IPS-18a (cell line): ENCODE data around the gene OTP.

Experiments
- H3K27ac ChIP-seq: one replicate; pipeline ENCODE4 v1.5.1; 2013; ENCODE audit warnings: low read length
- H3K27me3 ChIP-seq: one replicate; pipeline ENCODE4 v1.6.1; 2013; ENCODE audit warnings: mild to moderate bottlenecking, low read length; ENCODE audit not compliant: control insufficient read depth, insufficient read depth
- H3K36me3 ChIP-seq: one replicate; pipeline ENCODE4 v1.6.1; 2013; ENCODE audit warnings: low read depth, low read length; ENCODE audit not compliant: control insufficient read depth
- H3K4me1 ChIP-seq: one replicate; pipeline ENCODE4 v1.6.1; 2013; ENCODE audit warnings: low read depth, low read length; ENCODE audit not compliant: control insufficient read depth
- H3K4me3 ChIP-seq: one replicate; pipeline ENCODE4 v1.5.1; 2013; ENCODE audit warnings: low read length
- H3K9ac ChIP-seq: one replicate; pipeline ENCODE4 v1.6.1; 2013; ENCODE audit warnings: mild to moderate bottlenecking, low read length, moderate library complexity
- H3K9me3 ChIP-seq: one replicate; pipeline ENCODE4 v1.6.1; 2013; ENCODE audit warnings: low read depth, low read length; ENCODE audit not compliant: control insufficient read depth

Gene OTP

DNA sequence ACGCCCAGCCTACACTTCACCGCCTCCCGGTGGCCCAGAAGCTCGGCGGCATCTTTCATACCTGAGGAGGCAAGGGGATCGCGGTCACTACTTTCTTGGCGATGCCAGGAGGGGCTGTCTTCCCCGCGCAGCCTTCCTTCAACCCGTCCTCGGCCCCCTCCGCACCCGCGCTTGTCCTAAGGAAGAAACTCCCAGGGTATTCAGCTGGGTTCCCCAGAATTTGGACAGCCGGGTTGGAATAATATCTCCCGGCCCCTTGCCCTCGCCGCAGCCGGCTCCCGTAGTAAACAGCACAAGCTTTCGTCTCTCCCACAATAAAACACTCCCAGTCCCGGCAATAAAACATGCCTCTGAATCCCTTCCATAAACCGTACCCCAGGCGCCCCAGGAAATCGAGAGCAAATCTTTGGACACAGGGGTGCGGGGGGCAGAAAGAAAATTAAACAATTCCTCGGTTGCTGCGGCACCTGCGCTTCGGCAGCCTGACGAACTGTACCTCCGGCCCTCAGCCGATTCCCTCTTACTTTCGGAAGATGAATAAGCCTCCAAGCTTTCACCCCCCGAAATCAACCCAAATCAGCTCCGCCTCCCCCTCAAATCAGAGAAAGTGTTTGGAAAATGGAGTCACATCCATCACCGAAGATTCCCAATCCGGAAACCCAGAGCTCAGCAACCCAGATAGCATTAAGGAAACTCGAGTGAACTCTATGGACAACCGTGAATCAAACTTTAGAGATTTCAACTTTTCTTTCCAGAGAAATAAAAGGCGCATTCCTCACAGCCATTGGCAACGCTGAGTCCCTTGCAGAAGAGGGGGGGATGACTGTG lies 1.1 kb downstream of the OTP start:
- H3K27me3 ChIP-seq: peaks cover 100% of the 10 kb centered on the region
- peak overlapping the region; percentile 7 for H3K4me3 ChIP-seq
- no peaks in the 10 kb centered on the region for H3K9me3 ChIP-seq
- peaks cover 21% of the 10 kb centered on the region for H3K4me1 ChIP-seq
- H3K36me3 ChIP-seq: no peaks in the 10 kb centered on the region
- no peak overlapping the region for H3K9ac ChIP-seq
- H3K27ac ChIP-seq: no peak overlapping the region

DNA sequence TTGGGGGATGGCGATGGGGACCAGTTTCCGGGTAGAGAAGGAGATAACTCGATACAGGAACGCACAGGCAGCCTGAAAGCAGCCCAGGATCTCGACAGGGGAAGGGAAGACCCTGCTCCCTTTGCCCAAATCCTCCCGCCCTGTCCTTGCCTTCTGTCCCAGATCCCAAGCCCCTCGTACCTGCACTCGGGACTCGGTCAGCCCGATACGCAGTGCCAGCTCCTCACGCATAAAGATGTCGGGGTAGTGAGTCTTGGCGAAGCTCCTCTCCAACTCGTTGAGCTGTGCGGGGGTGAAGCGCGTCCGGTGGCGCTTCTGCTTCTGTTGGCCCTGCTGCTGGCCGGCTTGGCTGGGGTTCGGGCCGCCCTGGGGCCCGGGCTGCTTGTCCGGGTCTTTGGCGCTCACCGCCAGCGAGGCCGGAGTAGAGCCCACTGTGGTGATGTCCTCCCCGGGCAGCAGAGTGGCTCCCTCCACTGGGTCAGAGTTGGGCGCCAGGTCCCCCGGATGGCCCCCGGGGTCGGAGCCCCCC lies 1.8 kb downstream of the OTP start:
- H3K27me3 ChIP-seq: peaks cover 100% of the 10 kb centered on the region
- no peak overlapping the region for H3K4me3 ChIP-seq

DNA sequence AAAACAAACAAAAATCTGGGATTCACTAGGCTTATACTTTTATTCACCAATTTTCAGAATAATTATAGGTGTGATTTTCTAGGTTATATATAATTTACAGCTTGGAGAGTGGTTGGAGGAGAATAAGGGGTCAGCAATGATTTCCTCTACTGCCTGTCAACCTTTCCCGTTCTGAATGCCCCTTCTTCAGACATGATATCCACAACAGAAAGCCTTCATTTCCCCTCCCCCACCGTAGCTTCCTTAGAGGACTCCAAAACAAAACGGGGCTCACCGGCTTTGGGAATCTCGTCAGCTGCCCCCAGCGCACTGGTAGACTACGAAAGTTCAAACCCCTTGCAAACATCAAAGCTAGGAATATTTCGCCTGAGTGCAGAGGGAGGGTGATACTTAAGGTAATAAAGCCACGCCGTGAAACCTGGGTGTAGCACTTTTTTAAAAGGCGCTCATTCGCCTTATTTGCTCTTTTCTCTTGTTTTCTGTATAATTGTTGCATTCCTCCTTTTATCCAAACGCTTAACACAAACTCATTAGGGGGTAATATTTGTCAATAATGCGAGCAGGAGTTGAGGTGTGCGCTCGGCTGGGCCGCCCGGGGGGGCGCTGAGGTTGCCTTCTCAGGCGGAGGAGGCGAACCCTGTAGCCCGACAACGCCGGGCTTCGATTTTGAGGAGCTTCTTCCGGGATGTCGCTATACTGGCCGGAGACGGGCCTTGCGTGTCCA lies 2.4 kb downstream of the OTP start:
- no peak overlapping the region for H3K4me3 ChIP-seq
- peaks cover 100% of the 10 kb centered on the region for H3K27me3 ChIP-seq

More for the DNA sequence above, 1.8 kb downstream of the OTP start:
- Histone ChIP-seq H3K4me1 (peaks cover 19% of the 10 kb centered on the region), H3K9ac (no peak overlapping the region), H3K9me3 (no peaks in the 10 kb centered on the region), H3K27ac (no peak overlapping the region), H3K36me3 (no peaks in the 10 kb centered on the region)

DNA sequence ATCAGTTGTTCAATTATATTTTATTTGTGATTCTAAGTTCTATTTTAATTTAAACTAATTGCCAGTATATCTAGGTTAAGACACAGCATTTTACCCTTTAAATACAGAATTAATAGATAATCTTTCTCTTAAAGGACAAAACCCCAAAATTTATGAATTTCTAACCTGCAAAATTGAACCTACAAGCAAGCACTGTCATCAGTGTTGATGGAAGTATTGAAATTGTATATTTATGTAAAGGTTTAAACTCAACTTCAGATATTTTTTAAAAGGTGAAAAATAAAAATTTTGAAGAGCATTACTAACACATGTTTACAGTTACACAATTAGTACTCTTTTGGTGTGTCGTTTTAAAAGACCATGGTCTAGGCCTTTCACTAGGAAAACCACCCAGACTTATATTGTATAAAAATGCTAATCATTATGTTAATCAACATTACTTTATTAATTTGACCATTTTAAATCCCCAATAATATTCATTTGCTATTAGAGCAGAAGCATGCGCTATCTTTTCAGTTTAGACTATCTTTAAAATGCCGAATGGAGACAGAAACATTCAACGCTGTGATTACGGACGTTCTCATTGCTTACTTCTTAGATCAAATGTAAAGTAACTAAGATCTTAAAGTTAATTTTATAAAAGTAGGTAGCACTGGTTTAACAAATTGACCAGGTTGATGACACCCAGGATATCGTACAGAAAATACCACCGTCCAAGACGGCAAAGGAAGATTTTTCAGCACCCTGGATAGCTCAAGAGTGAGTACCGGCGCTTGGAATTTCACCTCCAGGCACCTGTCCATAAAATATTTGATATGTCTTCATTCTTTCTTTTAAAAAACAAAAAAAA lies 3.2 kb downstream of the OTP start:
- H3K4me1 ChIP-seq: peaks cover 17% of the 10 kb centered on the region
- no peak overlapping the region for H3K9ac ChIP-seq
- H3K36me3 ChIP-seq: no peaks in the 10 kb centered on the region
- H3K9me3 ChIP-seq: no peaks in the 10 kb centered on the region
- no peak overlapping the region for H3K27ac ChIP-seq
- no peak overlapping the region for H3K4me3 ChIP-seq
- peaks cover 100% of the 10 kb centered on the region for H3K27me3 ChIP-seq

More for the DNA sequence above, 2.4 kb downstream of the OTP start:
- peaks cover 17% of the 10 kb centered on the region for H3K4me1 ChIP-seq
- no peak overlapping the region for H3K27ac ChIP-seq
- H3K9ac ChIP-seq: no peak overlapping the region
- no peaks in the 10 kb centered on the region for H3K9me3 ChIP-seq
- H3K36me3 ChIP-seq: no peaks in the 10 kb centered on the region

DNA sequence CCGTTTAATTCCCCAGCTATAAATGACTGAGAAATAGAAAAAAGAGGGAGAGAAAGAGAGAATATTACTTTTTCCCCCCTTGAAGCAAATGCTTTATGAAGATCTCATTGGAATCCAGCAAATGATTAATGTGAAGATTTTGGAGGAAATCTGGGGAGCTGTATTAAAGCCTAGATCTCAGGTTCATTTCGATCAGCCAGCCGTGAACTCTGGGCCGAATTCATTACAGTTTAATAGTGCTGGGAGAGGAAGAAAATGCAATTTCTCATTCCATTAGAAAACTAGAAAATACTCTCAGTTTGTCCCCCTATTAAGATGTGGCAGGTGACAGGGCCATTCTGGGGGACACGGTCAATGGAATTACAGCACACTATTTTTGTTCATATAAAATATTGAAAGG lies 4.8 kb downstream of the OTP start:
- Histone ChIP-seq H3K9me3 (no peaks in the 10 kb centered on the region), H3K27me3 (peaks cover 100% of the 10 kb centered on the region), H3K4me1 (peaks cover 7% of the 10 kb centered on the region), H3K4me3 (no peak overlapping the region), H3K27ac (no peak overlapping the region), H3K36me3 (no peaks in the 10 kb centered on the region), H3K9ac (no peak overlapping the region)

DNA sequence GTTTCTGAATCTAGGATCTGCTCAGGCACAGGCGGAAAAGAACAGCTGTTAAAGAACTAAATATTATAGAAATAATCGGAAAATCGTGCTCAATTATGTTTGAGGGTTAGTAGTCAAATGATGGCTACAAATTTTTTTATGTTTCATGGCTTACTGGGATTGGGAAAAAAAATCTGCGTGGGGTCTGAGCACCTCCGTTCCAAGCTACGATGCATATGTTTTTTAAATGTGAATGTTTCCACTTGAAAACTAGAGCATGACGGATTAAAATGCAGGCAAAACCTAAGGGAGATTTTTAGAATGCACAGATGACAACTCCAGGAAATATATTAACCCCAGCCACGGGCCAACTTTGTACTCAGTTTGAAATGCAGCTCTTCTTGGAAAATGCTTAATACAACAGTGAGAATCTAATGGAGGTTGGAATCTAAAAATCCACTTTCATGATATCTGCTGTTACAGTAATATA lies 5.3 kb downstream of the OTP start:
- Histone ChIP-seq H3K4me3 (no peak overlapping the region), H3K27ac (no peak overlapping the region), H3K36me3 (no peaks in the 10 kb centered on the region), H3K9me3 (no peaks in the 10 kb centered on the region), H3K27me3 (peaks cover 100% of the 10 kb centered on the region), H3K4me1 (peaks cover 6% of the 10 kb centered on the region), H3K9ac (no peak overlapping the region)

DNA sequence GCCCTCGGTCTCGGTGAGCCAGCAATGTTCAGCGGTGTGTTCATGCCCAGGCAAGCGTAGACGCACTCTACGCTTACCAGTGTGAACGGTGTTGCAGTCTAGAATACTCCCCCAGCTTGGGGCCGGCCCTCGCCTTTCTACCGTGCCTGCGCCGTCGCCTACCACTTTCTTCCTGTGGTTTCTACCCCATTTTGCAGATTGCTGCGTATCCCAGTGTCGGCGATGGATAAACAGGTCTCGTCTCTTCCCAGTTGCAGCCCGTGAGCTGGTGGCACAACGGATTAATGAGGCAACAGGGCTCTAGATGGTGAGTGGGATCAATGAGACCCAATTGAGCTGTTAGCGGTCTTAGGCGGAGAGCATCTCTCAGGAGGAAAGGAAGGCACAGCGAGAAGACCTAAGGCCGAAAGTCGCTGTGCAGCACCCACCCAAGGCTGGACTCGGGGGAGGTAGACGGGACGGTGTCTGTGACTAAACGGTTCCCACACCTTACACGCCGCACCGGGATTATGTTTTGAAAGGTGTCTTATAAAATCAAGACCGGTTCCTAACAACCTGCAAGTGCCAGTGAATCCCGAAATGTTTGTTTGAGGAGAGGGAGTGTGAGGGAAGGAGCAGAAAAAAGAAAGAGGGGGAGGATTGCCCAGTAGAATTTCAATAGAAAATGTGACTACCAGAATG lies 5.8 kb downstream of the OTP start:
- Histone ChIP-seq H3K36me3 (no peaks in the 10 kb centered on the region), H3K4me3 (no peak overlapping the region), H3K27ac (no peak overlapping the region), H3K4me1 (peaks cover under 1% of the 10 kb centered on the region), H3K9ac (no peak overlapping the region), H3K9me3 (no peaks in the 10 kb centered on the region), H3K27me3 (peaks cover 100% of the 10 kb centered on the region)

DNA sequence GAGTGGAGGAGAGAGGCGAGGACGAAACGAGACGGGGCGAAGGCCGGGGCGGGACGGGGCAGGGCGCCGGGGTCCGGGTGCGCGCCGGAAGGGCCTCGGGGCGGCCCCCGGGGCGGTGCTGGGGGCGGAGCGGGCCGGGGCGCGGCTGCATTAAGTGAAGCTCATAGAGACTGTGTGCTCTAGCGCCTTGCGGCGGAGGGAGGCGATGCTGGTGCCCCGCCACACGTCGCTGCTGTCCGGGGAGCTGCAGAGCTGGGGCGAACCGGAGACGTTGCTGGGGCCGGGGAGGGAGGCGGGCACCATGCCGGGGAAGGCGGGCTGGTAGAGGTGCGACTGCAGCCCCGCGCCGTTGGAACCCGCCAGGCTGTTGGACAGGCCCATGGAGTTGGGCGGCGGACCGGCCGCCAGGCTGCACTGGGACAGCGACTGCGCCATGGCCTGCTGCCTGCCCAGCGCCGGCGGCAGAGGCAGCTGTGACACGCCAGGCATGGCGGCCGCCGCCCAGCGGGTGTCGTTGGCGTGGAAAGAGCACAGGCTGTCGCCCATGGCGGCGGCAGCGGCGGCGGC lies 8.3 kb downstream of the OTP start:
- H3K4me3 ChIP-seq: peak overlapping the region; percentile 50
- H3K9ac ChIP-seq: no peak overlapping the region
- H3K4me1 ChIP-seq: no peaks in the 10 kb centered on the region
- no peaks in the 10 kb centered on the region for H3K36me3 ChIP-seq
- H3K27ac ChIP-seq: no peak overlapping the region
- H3K27me3 ChIP-seq: peaks cover 100% of the 10 kb centered on the region
- peaks cover 2% of the 10 kb centered on the region for H3K9me3 ChIP-seq

DNA sequence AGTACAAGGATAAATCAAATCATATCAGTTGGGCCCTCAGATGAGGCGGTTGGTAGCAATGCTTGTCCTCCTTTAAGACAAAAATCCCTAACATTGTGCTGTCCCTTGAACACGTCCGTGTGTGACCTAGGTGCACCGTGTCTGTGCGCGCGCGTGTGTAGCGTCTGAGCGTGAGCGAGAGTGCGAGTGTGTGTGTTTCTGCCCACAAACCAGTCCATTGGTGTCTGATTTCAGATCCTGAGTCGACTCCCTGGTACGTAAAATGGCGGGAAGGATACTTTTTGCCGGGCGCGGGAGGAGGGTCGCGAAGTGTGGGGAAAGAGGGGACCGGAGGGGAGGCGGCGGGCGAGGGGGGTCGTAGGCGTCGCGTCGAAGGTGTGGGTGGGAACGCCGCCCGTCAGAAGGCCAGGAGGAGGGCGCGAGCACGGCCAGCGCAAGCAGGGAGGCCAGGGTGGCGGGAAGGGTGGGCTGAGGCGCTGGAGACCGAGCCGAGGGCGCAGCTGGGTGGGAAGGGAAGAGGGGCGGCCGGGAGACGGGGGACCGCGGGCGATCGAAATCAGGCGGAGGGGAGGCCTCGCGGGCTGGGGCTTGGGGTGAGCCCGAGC lies 8.9 kb downstream of the OTP start:
- H3K27me3 ChIP-seq: peaks cover 100% of the 10 kb centered on the region
- H3K4me3 ChIP-seq: peak overlapping the region; percentile 41
- no peak overlapping the region for H3K9ac ChIP-seq
- H3K4me1 ChIP-seq: no peaks in the 10 kb centered on the region
- no peak overlapping the region for H3K27ac ChIP-seq
- H3K36me3 ChIP-seq: no peaks in the 10 kb centered on the region
- H3K9me3 ChIP-seq: peaks cover 2% of the 10 kb centered on the region

DNA sequence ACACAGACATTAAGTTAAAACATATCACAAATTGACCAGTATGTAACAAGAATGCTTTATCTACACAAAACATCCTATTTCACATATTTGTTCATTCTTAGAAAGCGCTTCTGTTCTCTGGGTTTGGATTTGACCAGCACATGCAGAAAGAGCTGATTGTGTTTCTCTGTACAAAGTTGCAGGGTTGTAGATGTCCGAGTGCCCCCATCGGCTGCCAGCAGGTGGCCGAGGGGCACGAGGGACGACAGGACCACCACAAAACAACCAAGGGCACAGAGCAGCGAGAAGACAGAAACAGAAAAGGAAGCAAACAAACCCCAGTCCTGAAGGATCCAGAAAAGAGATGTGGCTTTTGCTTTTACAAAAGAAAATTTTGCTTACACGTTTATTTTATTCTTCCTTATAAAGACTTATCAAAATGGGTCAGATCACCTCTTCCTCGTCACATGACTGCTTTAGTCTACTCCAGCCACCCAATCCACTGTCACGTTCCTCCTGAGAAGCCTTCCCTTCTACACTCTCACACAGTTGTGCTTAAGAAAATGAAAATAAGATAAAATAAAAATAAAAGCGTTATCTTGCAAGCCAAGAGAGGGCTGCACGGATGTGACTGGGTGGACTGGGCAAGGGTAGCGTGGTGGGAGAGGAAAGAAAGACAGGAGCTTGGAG lies 9.5 kb downstream of the OTP start:
- Histone ChIP-seq H3K36me3 (no peaks in the 10 kb centered on the region), H3K4me3 (peak overlapping the region; percentile 41), H3K9ac (no peak overlapping the region), H3K9me3 (peaks cover 2% of the 10 kb centered on the region), H3K4me1 (no peaks in the 10 kb centered on the region), H3K27ac (no peak overlapping the region), H3K27me3 (peaks cover 100% of the 10 kb centered on the region)
